Astrocyte of the spinal cord (primary cell): ENCODE results near the gene CFAP58.

Experiments
- DNase-seq: peaks from one replicate; pipeline ENCODE4 v3.0.0; 2011; ENCODE audit warnings: low read depth, low spot score
- H3K4me3 ChIP-seq: 2 replicates; pipeline ENCODE4 v1.5.1; 2011; ENCODE audit warnings: low read depth, mild to moderate bottlenecking, low read length, moderate library complexity
- in situ Hi-C: cut with HindIII; loops from 2 replicates; pipeline ENCODE4 v1.10.0; 2017; ENCODE audit warnings: low sequenced_read_pairs
- TF ChIP-seq, protein P1 (sequence below): IDR thresholded peaks from 2 replicates; pipeline ENCODE4 v1.5.1; 2012; ENCODE audit warnings: low read depth, mild to moderate bottlenecking, low read length, inconsistent platforms

Gene CFAP58

DNA sequence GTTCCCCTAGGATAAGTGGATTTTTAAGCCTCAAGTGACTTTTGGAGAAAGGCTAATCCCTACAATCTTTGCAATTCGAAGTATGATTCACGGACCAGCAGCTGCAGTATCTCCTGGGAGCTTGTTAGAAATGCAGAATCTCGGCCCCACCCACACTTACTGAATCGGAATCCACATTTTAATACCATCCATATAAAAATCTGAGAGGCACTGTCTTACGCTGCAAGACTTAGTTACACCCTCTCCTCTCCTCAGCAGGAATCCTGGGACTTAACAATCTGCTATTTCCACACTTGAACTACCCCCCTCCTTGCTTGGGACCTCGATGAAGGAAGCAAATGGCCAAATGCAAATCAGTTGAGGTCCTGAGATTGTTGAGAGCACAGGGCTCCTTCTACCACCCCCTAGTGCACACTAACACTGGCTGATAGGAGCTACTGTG, 36.3 kb upstream of the CFAP58 start:
- TF ChIP-seq, protein P1, sequence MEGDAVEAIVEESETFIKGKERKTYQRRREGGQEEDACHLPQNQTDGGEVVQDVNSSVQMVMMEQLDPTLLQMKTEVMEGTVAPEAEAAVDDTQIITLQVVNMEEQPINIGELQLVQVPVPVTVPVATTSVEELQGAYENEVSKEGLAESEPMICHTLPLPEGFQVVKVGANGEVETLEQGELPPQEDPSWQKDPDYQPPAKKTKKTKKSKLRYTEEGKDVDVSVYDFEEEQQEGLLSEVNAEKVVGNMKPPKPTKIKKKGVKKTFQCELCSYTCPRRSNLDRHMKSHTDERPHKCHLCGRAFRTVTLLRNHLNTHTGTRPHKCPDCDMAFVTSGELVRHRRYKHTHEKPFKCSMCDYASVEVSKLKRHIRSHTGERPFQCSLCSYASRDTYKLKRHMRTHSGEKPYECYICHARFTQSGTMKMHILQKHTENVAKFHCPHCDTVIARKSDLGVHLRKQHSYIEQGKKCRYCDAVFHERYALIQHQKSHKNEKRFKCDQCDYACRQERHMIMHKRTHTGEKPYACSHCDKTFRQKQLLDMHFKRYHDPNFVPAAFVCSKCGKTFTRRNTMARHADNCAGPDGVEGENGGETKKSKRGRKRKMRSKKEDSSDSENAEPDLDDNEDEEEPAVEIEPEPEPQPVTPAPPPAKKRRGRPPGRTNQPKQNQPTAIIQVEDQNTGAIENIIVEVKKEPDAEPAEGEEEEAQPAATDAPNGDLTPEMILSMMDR: no peak
- in situ Hi-C loops: no loop called here
- DNase-seq: no peak
- no peak overlapping the region for H3K4me3 ChIP-seq

DNA sequence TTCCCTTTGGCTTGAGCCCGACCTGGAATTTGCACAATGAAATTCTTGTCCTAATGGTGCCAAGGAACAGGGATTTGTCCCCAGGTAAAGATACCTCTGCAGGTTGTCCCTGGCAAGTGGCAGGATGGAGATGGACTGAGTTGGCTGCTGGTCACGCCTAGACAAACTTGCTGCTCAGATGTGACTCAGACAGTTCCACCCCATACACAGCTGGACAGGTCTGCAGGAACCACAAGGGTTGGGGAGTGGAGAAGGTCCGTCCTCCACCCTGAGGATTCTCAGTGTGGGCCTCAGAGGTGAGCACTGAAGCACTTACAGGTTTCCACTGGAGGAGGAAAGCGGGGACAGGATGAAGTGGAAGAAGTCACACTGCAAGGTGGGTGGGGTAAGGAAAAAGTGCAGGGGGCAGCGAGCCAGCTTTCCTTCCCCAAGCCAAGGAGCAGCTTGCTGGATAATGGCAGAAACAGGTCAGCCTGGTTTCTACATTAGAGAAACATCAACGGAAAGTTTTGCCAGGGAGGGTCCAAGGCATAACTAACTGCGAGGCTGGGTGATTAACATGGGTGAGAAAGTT, 35.8 kb upstream of the CFAP58 start:
- TF ChIP-seq, protein P1: no peak
- no peak for DNase-seq
- no peak overlapping the region for H3K4me3 ChIP-seq
- in situ Hi-C loops: no loop called here

DNA sequence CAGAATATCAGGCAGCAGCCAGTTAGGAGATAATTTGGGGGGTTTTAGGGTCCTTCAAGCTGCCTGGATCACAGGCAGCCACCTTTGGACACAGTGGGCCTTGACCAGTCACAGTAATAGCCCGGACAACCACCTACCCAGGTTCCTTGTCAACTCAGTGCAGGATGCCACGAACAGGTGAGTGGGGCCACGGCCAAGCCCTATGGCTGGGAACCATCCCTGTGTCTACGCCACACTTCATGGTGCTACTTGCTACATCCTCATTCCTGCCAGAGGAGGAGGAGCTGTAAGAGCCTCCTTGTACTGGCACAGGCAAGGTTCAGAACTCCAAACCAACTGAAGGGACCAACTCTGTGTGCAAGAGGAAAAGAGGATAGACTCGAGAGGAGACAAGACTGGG, 35.3 kb upstream of the CFAP58 start:
- H3K4me3 ChIP-seq: no peak overlapping the region
- DNase-seq: no peak
- TF ChIP-seq, protein P1: no peak
- in situ Hi-C loops: no loop called here

DNA sequence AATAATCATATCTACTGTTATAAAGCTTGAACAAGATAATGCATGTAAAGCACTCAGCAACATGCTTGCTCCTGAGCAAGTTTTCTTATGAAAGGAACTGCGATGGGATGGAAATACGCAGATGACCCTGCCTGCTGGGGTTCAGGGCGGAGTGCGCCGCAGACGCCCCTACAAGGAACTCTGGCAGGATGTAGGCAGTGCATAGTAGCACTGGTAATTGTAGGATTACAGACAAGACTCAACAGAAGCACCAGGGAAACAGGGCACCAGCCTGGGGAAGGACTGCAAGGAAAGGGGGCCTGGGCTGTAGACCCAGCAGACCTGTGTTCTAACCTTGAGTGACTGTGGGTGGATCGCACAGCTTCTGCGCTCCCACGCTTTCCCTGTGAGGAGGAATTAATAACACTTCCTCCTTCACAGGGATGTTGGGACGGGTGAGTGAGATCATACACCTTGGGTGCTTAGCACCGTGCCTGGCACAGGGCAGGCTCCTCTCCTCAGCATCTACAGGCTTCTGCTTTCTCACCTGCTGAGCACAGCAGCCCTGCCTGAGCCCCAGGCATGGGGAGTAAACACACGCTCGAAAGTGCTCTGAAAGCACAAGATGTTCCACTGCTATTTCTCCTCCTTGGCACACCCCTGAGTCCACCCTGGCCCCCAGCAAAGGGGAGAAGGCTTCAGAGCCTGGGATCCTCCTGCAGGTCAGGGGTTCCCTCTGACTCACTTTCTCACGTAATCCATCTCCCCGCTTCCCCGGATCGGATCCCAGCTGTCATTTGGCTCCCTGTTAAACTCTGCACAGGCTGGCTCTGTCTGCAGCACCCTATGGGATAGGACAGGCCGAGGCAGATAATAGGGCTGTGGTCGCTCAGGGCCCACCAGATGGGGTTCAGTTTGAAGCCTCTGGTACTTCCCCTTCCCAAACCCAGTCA, 34.6 kb upstream of the CFAP58 start:
- TF ChIP-seq, protein P1: no peak
- no peak overlapping the region for H3K4me3 ChIP-seq
- peak; percentile 67 for DNase-seq
- in situ Hi-C loops: no loop called here

DNA sequence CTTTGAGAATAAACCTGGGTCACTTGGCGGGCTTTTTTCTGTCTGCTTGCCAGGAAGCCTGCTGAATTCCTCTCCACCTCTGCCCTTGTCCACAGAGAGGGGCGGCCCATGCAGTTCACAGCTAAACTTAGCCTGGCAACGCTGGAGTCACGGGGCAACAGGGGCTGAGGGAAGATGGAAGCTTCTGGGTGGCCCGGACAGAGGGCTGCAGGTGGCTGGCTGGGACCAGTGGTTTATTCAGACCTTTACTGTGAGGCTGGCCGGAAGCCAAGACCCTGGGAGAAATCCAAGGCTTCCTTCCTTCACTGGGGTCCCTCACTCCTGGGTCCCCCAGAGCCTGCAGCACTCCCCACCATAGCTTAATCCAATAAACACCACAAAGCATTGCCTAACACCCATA, 32.4 kb upstream of the CFAP58 start:
- TF ChIP-seq, protein P1: no peak
- in situ Hi-C loops: no loop called here
- H3K4me3 ChIP-seq: no peak overlapping the region
- no peak for DNase-seq

DNA sequence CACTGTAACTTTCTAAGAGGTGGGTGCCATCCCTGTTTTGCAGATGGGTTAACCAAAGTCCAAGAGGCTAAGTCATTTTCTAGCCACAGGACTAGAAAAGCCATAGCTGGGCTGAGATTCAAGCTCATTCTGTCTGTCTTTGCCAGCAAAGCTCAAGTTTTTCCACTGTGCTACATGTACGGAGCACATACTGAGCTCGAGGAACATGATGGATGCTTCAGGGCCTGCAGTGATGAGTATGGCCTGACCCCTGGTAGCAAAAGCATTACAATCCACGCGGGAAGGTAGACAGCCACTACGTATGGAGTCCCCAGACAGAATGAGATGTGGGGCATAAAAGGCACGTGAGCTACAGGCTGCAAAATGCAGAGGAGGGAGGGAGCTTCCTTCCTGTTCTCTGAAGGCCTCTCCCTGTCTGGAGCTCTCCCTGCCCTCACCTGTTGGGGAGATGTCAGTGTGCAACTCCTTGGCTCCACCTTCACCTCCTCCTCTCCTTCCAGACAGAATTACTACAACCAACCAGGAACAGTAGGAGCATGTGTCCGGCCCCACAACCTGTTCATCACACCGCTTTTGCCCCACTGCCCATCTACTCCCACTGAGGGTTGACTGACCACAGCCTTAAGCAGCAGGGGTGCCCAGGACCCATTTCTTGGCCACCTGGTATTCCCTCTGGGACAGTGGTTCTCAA, 31.8 kb upstream of the CFAP58 start:
- H3K4me3 ChIP-seq: no peak overlapping the region
- in situ Hi-C loops: no loop called here

More for the DNA sequence above, 31.8 kb upstream of the CFAP58 start:
- no peak for DNase-seq
- TF ChIP-seq, protein P1: no peak
